IPS-20b (cell line): Measurements from ENCODE around the gene PJA1.

ENCODE experiments used
- H3K27ac ChIP-seq: one replicate; pipeline ENCODE4 v1.5.1; 2013; ENCODE audit warnings: low read length
- H3K27me3 ChIP-seq: 2 replicates; pipeline ENCODE4 v1.6.1; 2013; ENCODE audit warnings: mild to moderate bottlenecking, low read length, inconsistent platforms; ENCODE audit not compliant: insufficient read depth
- H3K36me3 ChIP-seq: 2 replicates; pipeline ENCODE4 v1.6.1; 2013; ENCODE audit warnings: low read depth, mild to moderate bottlenecking, inconsistent platforms, low read length, moderate library complexity; ENCODE audit not compliant: insufficient read depth
- H3K4me1 ChIP-seq: 2 replicates; pipeline ENCODE4 v1.6.1; 2013; ENCODE audit warnings: mild to moderate bottlenecking, control low read depth, inconsistent platforms, low read length, moderate library complexity; ENCODE audit not compliant: insufficient read depth
- H3K4me3 ChIP-seq: 2 replicates; pipeline ENCODE4 v1.5.1; 2013; ENCODE audit warnings: mild to moderate bottlenecking, low read length, inconsistent platforms
- H3K9ac ChIP-seq: 2 replicates; pipeline ENCODE4 v1.6.1; 2013; ENCODE audit warnings: low read depth, mild to moderate bottlenecking, inconsistent platforms, low read length, moderate library complexity
- H3K9me3 ChIP-seq: 2 replicates; pipeline ENCODE4 v1.6.1; 2013; ENCODE audit warnings: mild to moderate bottlenecking, low read depth, low read length, inconsistent platforms; ENCODE audit not compliant: insufficient read depth

The PJA1 gene, protein sequence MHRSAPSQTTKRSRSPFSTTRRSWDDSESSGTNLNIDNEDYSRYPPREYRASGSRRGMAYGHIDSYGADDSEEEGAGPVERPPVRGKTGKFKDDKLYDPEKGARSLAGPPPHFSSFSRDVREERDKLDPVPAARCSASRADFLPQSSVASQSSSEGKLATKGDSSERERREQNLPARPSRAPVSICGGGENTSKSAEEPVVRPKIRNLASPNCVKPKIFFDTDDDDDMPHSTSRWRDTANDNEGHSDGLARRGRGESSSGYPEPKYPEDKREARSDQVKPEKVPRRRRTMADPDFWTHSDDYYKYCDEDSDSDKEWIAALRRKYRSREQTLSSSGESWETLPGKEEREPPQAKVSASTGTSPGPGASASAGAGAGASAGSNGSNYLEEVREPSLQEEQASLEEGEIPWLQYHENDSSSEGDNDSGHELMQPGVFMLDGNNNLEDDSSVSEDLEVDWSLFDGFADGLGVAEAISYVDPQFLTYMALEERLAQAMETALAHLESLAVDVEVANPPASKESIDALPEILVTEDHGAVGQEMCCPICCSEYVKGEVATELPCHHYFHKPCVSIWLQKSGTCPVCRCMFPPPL

GRCh38 chrX:69165087-69165651, at the start of gene PJA1:
TSS of gene PJA1 (minus strand) at chrX:69165453. CDS start at chrX:69163073, 2,380 bp downstream.
- Histone ChIP-seq H3K36me3 (peaks cover 24% of the 10 kb centered on the region; the same call in 1 of the 2 replicates), H3K27me3 (no peaks in the 10 kb centered on the region), H3K27ac (no peak within 1 kb of the TSS), H3K4me1 (no peaks in the 10 kb centered on the region; the same call in 1 of the 2 replicates), H3K9ac (peak within 1 kb of the TSS; percentile 79; the same call in 1 of the 2 replicates), H3K9me3 (no peaks in the 10 kb centered on the region), H3K4me3 (peak within 1 kb of the TSS; percentile 82)

GRCh38 chrX:69214463-69214862, 49.2 kb upstream of the PJA1 start:
- H3K9ac ChIP-seq, result no peak overlapping the region
- no peaks in the 10 kb centered on the region; the same call in 1 of the 2 replicates for H3K4me1 ChIP-seq
- H3K36me3 ChIP-seq, result no peaks in the 10 kb centered on the region
- no peaks in the 10 kb centered on the region for H3K27me3 ChIP-seq
- H3K4me3 ChIP-seq, result no peak overlapping the region
- no peaks in the 10 kb centered on the region for H3K9me3 ChIP-seq
- H3K27ac ChIP-seq, result no peak overlapping the region

GRCh38 chrX:69211701-69212100, 46.4 kb upstream of the PJA1 start:
- H3K9ac ChIP-seq, result no peak overlapping the region

DNA sequence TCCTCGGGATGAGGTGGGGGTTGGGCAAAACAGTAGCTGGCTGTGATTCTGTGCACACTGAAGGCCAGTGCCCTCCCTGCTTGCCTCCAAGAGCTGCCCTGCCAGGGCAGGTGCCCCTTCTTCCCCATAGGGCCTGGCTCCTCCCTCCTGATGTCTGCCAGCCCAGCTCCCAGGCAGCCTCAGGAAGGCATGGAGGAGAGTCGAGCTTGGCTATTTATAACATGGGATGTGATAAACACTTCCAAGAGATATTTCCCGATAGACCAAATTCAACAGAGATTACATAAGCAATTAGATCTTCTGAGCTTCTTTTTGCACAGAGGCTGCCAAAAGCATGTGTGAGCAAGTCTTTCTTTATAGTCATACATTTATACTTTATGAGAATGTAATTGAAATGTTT, 45.3 kb upstream of the PJA1 start:
- no peaks in the 10 kb centered on the region for H3K27me3 ChIP-seq
- H3K4me3 ChIP-seq, result no peak overlapping the region
- H3K9ac ChIP-seq, result no peak overlapping the region
- no peaks in the 10 kb centered on the region; the same call in 1 of the 2 replicates for H3K4me1 ChIP-seq
- H3K36me3 ChIP-seq, result no peaks in the 10 kb centered on the region
- no peaks in the 10 kb centered on the region for H3K9me3 ChIP-seq
- no peak overlapping the region for H3K27ac ChIP-seq

More at GRCh38 chrX:69211701-69212100, 46.4 kb upstream of the PJA1 start:
- Histone ChIP-seq H3K4me3 (no peak overlapping the region), H3K36me3 (no peaks in the 10 kb centered on the region), H3K4me1 (no peaks in the 10 kb centered on the region; the same call in 1 of the 2 replicates), H3K9me3 (no peaks in the 10 kb centered on the region), H3K27me3 (no peaks in the 10 kb centered on the region), H3K27ac (no peak overlapping the region)

DNA sequence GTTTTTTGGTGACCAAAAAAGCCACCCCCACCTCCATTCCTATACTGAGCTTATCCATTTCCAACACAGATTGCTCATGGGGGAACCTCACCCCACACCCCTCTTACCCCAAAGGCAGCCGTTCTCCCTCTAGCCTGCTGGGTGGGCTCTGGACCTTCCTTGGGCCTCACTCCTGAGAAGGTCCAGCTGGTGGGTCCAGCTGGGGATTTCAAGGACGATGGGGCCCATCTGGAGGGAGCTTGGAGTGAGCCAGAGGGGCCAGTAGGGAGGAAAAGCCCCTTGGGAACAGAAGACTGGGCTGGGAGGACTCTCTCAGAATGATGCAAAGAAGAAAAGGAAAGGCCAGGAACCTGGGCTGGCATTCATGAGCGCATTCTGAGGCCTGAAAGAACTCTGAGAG, 42.0 kb upstream of the PJA1 start:
- no peaks in the 10 kb centered on the region for H3K36me3 ChIP-seq
- no peak overlapping the region for H3K27ac ChIP-seq
- H3K4me1 ChIP-seq, result no peaks in the 10 kb centered on the region
- no peaks in the 10 kb centered on the region for H3K9me3 ChIP-seq
- no peak overlapping the region for H3K9ac ChIP-seq
- no peak overlapping the region for H3K4me3 ChIP-seq
- H3K27me3 ChIP-seq, result no peaks in the 10 kb centered on the region

GRCh38 chrX:69203638-69204037, 38.4 kb upstream of the PJA1 start:
- H3K4me3 ChIP-seq, result no peak overlapping the region
- no peak overlapping the region for H3K9ac ChIP-seq
- no peaks in the 10 kb centered on the region for H3K9me3 ChIP-seq
- H3K4me1 ChIP-seq, result no peaks in the 10 kb centered on the region
- H3K36me3 ChIP-seq, result no peaks in the 10 kb centered on the region
- H3K27ac ChIP-seq, result no peak overlapping the region
- no peaks in the 10 kb centered on the region for H3K27me3 ChIP-seq

GRCh38 chrX:69197690-69198089, 32.4 kb upstream of the PJA1 start:
- Histone ChIP-seq H3K9me3 (no peaks in the 10 kb centered on the region), H3K4me1 (no peaks in the 10 kb centered on the region), H3K27me3 (no peaks in the 10 kb centered on the region), H3K4me3 (no peak overlapping the region), H3K36me3 (no peaks in the 10 kb centered on the region), H3K9ac (no peak overlapping the region), H3K27ac (no peak overlapping the region)

- no peaks in the 10 kb centered on the region for H3K36me3 ChIP-seq
- no peak overlapping the region for H3K4me3 ChIP-seq
- no peak overlapping the region for H3K9ac ChIP-seq
- no peaks in the 10 kb centered on the region for H3K4me1 ChIP-seq
- no peaks in the 10 kb centered on the region for H3K9me3 ChIP-seq
- H3K27ac ChIP-seq, result no peak overlapping the region
- H3K27me3 ChIP-seq, result no peaks in the 10 kb centered on the region
These were observed 31.4 kb upstream of the PJA1 start for GRCh38 chrX:69196666-69197065.

DNA sequence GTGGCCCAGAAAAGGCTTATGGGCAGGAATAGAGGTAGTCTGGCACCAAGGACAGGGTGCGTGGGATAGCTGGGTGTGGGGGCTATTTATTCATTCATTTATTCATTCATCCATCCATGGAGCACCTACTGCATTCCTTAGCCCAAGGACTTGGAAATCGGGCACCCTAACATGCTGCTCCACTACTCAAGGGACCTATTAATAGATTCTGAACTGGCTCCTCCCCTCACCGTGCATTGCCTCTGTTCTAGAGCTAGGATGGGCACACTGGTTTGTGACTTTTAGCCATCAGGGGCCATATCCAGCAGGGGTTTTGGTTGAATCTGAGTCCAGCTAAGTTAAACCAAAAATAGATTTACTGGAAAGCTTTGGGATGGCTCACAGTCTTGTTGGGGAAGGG, 30.6 kb upstream of the PJA1 start:
- H3K36me3 ChIP-seq, result no peaks in the 10 kb centered on the region
- H3K27ac ChIP-seq, result no peak overlapping the region
- H3K4me3 ChIP-seq, result no peak overlapping the region
- H3K9me3 ChIP-seq, result no peaks in the 10 kb centered on the region
- no peaks in the 10 kb centered on the region for H3K27me3 ChIP-seq
- H3K9ac ChIP-seq, result no peak overlapping the region
- H3K4me1 ChIP-seq, result no peaks in the 10 kb centered on the region

GRCh38 chrX:69195192-69195591, 29.9 kb upstream of the PJA1 start:
- no peak overlapping the region for H3K9ac ChIP-seq
- no peaks in the 10 kb centered on the region for H3K9me3 ChIP-seq
- no peaks in the 10 kb centered on the region for H3K27me3 ChIP-seq
- H3K4me1 ChIP-seq, result no peaks in the 10 kb centered on the region
- no peaks in the 10 kb centered on the region for H3K36me3 ChIP-seq
- no peak overlapping the region for H3K27ac ChIP-seq
- H3K4me3 ChIP-seq, result no peak overlapping the region

DNA sequence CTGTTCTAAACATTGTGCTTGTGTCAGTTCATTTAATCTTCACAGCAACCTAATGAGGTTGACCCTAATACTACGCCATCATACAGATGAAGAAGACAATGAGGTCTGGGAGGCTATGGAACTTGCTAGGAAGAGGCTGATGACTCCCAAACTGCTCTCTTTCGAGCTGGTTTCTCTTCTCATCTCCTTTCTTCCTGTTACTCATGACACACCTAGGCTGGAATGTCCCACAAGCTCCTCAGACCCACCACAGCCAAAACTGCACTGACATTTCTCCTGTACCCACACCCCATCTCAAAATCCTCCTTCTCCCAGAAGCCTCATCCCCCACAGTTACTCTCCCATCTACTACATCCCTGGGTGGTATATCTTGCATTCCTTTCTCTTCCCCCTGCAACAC, 27.4 kb upstream of the PJA1 start:
- Histone ChIP-seq H3K4me1 (no peaks in the 10 kb centered on the region), H3K9ac (no peak overlapping the region), H3K36me3 (no peaks in the 10 kb centered on the region), H3K27ac (no peak overlapping the region), H3K4me3 (no peak overlapping the region), H3K27me3 (no peaks in the 10 kb centered on the region), H3K9me3 (no peaks in the 10 kb centered on the region)
